GM12878 (cell line): ENCODE data around the gene DNAJC12. TPM values are rescaled to one million over a fixed set of nuclear protein-coding genes. Genes with fewer than 3 reads are reported as not detected.

Source experiments
- ATAC-seq: fragments of 200-7000 bp; cut with Tn5 transposase; 3 replicates; pipeline ENCODE4 v1.9.1; 2020; ENCODE audit warnings: mild to moderate bottlenecking, moderate library complexity
- BruUV-seq: library from RNA; stranded (reverse); fragments of 400-500 nt; replicated peaks from 2 replicates; lab custom pipeline; 2021; lab: Mats Ljungman, UMichigan
- CTCF ChIA-PET: fragments of 300-600 bp; sonication (Branson Sonifier 250); formaldehyde crosslinking; extraction: SDS; loops from one replicate; lab custom pipeline; 2021; ENCODE audit warnings: inconsistent platforms; lab: Yijun Ruan, JAX
- POLR2A ChIA-PET: fragments of 350-600 bp; formaldehyde crosslinking; extraction: SDS; loops from one replicate; lab custom pipeline; 2021; ENCODE audit warnings: inconsistent platforms; lab: Charles Lee
- RAD21 ChIA-PET: fragments of 300-600 bp; sonication (Branson Sonifier 250); formaldehyde crosslinking; loops from one replicate; lab custom pipeline; 2023; ENCODE audit warnings: antibody characterized with exemption; ENCODE audit not compliant: unreplicated experiment; lab: Charles Lee
- SMC1A ChIA-PET: fragments of 300-600 bp; sonication (Branson Sonifier 250); formaldehyde crosslinking; loops from one replicate; lab custom pipeline; 2023; ENCODE audit not compliant: unreplicated experiment, uncharacterized antibody; lab: Charles Lee
- DNase-seq: peaks from one replicate; pipeline ENCODE4 v3.0.0-alpha.2; 2011; ENCODE audit warnings: low read depth, low spot score
- FAIRE-seq: peaks from 3 replicates; lab custom pipeline; 2011; peaks lifted over from hg19 to GRCh38; lab: Jason Lieb, UNC
- H2AFZ ChIP-seq: 2 replicates; pipeline ENCODE4 v1.6.0; 2011; ENCODE audit warnings: low read depth, low read length, control low read depth; ENCODE audit not compliant: control insufficient read depth
- H3K27ac ChIP-seq: 2 replicates; pipeline ENCODE4 v1.5.1; 2011; ENCODE audit warnings: control low read depth; ENCODE audit not compliant: control insufficient read depth, insufficient read depth
- H3K27me3 ChIP-seq, 2 experiments: replicated peaks in 1 of 2; 2 replicates each; pipeline versions ENCODE4 v1.6.0 to v1.6.1; 2011; ENCODE audit warnings: low read length in 1 of 2; ENCODE audit not compliant: control insufficient read depth in 2 of 2, insufficient read depth in 2 of 2
- H3K36me3 ChIP-seq, 2 experiments: 2 replicates each; pipeline ENCODE4 v1.5.1; 2011; ENCODE audit warnings: low read length in 1 of 2; ENCODE audit not compliant: control insufficient read depth in 2 of 2, insufficient read depth in 2 of 2
- H3K4me1 ChIP-seq: 2 replicates; pipeline ENCODE4 v1.6.1; 2011; ENCODE audit warnings: mild to moderate bottlenecking, low read length, moderate library complexity, mixed read lengths; ENCODE audit not compliant: control insufficient read depth, insufficient read depth
- H3K4me2 ChIP-seq: 2 replicates; pipeline ENCODE4 v1.6.0; 2011; ENCODE audit warnings: control low read depth; ENCODE audit not compliant: control insufficient read depth, insufficient read depth
- H3K4me3 ChIP-seq: fragments of 200-600 bp; sonication (generic); 2 replicates; pipeline ENCODE4 v1.5.1; 2016
- H3K79me2 ChIP-seq: 2 replicates; pipeline ENCODE4 v1.6.0; 2011; ENCODE audit warnings: low read length; ENCODE audit not compliant: control insufficient read depth, insufficient read depth
- H3K9ac ChIP-seq: 2 replicates; pipeline ENCODE4 v1.8.0; 2011; ENCODE audit warnings: low read length, control low read depth, mixed read lengths; ENCODE audit not compliant: control insufficient read depth, insufficient read depth
- H3K9me3 ChIP-seq: replicated peaks from 3 replicates; pipeline ENCODE4 v1.5.1; 2011; ENCODE audit warnings: mild to moderate bottlenecking, low read length; ENCODE audit not compliant: control insufficient read depth, insufficient read depth
- H4K20me1 ChIP-seq: 2 replicates; pipeline ENCODE4 v1.6.0; 2011; ENCODE audit not compliant: control insufficient read depth, insufficient read depth
- CEBPB ChIP-seq, 2 experiments: fragments of 150-350 bp in 1 of 2; IDR thresholded peaks; 2 replicates each; pipeline ENCODE4 v1.6.1; 2012 to 2014; ENCODE audit warnings: low read depth in 2 of 2, low read length in 2 of 2, borderline replicate concordance in 1 of 2, inconsistent platforms in 1 of 2
- FOXK2 ChIP-seq: fragments of 450-650 bp; IDR thresholded peaks from 2 replicates; pipeline ENCODE4 v1.6.1; 2017; ENCODE audit warnings: mild to moderate bottlenecking, moderate library complexity
- HSF1 ChIP-seq: fragments of 150-350 bp; IDR thresholded peaks from 2 replicates; pipeline ENCODE4 v1.6.1; 2014; ENCODE audit warnings: mild to moderate bottlenecking, low read depth, low read length
- IRF5 ChIP-seq: fragments of 450-650 bp; IDR thresholded peaks from 2 replicates; pipeline ENCODE4 v1.6.1; 2017; ENCODE audit warnings: borderline replicate concordance
- MTA3 ChIP-seq: IDR thresholded peaks from 2 replicates; pipeline ENCODE4 v1.6.1; 2012; ENCODE audit warnings: low read length, inconsistent platforms, borderline replicate concordance
- NFIC ChIP-seq: IDR thresholded peaks from 2 replicates; pipeline ENCODE4 v1.6.1; 2012; ENCODE audit warnings: low read depth, mild to moderate bottlenecking, inconsistent platforms, low read length, moderate library complexity
- NFXL1 ChIP-seq: fragments of 450-650 bp; IDR thresholded peaks from 2 replicates; pipeline ENCODE4 v1.6.1; 2017; ENCODE audit warnings: antibody characterized with exemption, mild to moderate bottlenecking, borderline replicate concordance
- RCOR1 ChIP-seq: conservative IDR thresholded peaks from 2 replicates; pipeline ENCODE4 v1.6.1; 2012; ENCODE audit warnings: low read depth, low read length, improper control_type of control experiment
- SPI1 ChIP-seq: IDR thresholded peaks from 2 replicates; pipeline ENCODE4 v1.6.1; 2011; ENCODE audit warnings: low read depth, mild to moderate bottlenecking, low read length, moderate library complexity, borderline replicate concordance; ENCODE audit not compliant: insufficient read depth
- TCF12 ChIP-seq: IDR thresholded peaks from 2 replicates; pipeline ENCODE4 v1.6.1; 2011; ENCODE audit warnings: low read depth, mild to moderate bottlenecking, low read length
- TCF7 ChIP-seq: IDR thresholded peaks from 2 replicates; pipeline ENCODE4 v1.6.1; 2014; ENCODE audit warnings: antibody characterized with exemption, borderline replicate concordance
- USF1 ChIP-seq: IDR thresholded peaks from 2 replicates; pipeline ENCODE4 v1.6.1; 2011; ENCODE audit warnings: borderline replicate concordance, low read depth, mild to moderate bottlenecking, moderate library complexity, mixed read lengths, low read length; ENCODE audit not compliant: insufficient read depth; ENCODE audit errors: extremely low read length
- ZNF24 ChIP-seq: fragments of 450-650 bp; IDR thresholded peaks from 2 replicates; pipeline ENCODE4 v1.6.1; 2017; ENCODE audit warnings: antibody characterized with exemption, mild to moderate bottlenecking
- ZNF592 ChIP-seq: fragments of 450-650 bp; IDR thresholded peaks from 2 replicates; pipeline ENCODE4 v1.6.1; 2017; ENCODE audit warnings: mild to moderate bottlenecking, moderate library complexity
- WGBS: methylation state at CpG from one replicate; pipeline ENCODE4 v1.1.6; 2016; ENCODE audit warnings: low lambda C conversion rate; ENCODE audit not compliant: insufficient replicate concordance, insufficient coverage; ENCODE audit errors: missing lambda C conversion rate; 5-methylcytosine and 5-hydroxymethylcytosine counted together
- in situ Hi-C: fragments of 300-500 bp; cut with MboI; formaldehyde crosslinking; loops from 9 replicates; pipeline ENCODE4 v1.14.3; 2018; ENCODE audit warnings: mixed read lengths
- intact Hi-C: fragments of 100-400 bp; cut with micrococcal nuclease; formaldehyde crosslinking; loops from one replicate; pipeline ENCODE4 v1.14.2; 2022; ENCODE audit not compliant: unreplicated experiment
- polyA plus RNA-seq, 11 experiments: library from polyadenylated mRNA; depleted of rRNA in 4 of 11; unstranded in 6 of 11; stranded (reverse) in 5 of 11; fragments of >200 nt; fragmentation: Nextera tagmentation in 4 of 11; fragmentation: Illumina TruSeq in 1 of 11; extraction: Ambion mirVana in 4 of 11; extraction: Trizol in 1 of 11; gene quantifications; 1 replicate in 1 of 11; 2 replicates in 10 of 11; pipeline versions ENCODE4 v1.2.1 to v1.2.3, GENCODE V29; 2011 to 2016; ENCODE audit warnings: inconsistent platforms in 2 of 11, missing spikeins in 2 of 11, low read depth in 1 of 11
- total RNA-seq, 4 experiments: library from RNA; depleted of rRNA in 3 of 4; stranded (reverse); fragments of >200 nt in 3 of 4; fragmentation: Illumina TruSeq in 1 of 4; extraction: Trizol in 1 of 4; gene quantifications; 2 replicates each; pipeline versions ENCODE4 v1.2.1 to v1.2.3, GENCODE V29; 2013 to 2021

DNAJC12 gene
- total and polyA plus RNA-seq, 10 of the 15 experiments (the other 5 are each of a cell fraction or from before 2014, with no cell fraction given) = 1.1 to 4.5 (median 3.0) TPM

- Histone ChIP-seq H2AFZ (no peak overlapping the region), H3K36me3 (no peaks in the 10 kb centered on the region), H3K4me2 (no peak overlapping the region), H3K27me3 (no peaks in the 10 kb centered on the region), H4K20me1 (no peaks in the 10 kb centered on the region), H3K4me3 (no peak overlapping the region), H3K27ac (no peak overlapping the region), H3K4me1 (no peaks in the 10 kb centered on the region), H3K79me2 (no peaks in the 10 kb centered on the region), H3K9ac (no peak overlapping the region), H3K9me3 (no peaks in the 10 kb centered on the region)
- DNase-seq (no peak), FAIRE-seq (no peak), ATAC-seq (no peak)
- in situ Hi-C loops (no loop called here), intact Hi-C loops (no loop called here)
- BruUV-seq = no TSS peak
- ChIA-PET RAD21 (no interaction called here), CTCF (interaction anchor here (0.7 to 1.4 kb wide), 2 partner anchors 14 to 281 kb away, joined by 4 read pairs; no protein-coding TSS in a partner anchor), POLR2A (no interaction called here), SMC1A (interaction anchor here (0.7 to 1.0 kb wide), 2 partner anchors 8 to 20 kb away, joined by 3 read pairs; partner anchors contain the start of gene SIRT1)
- WGBS = 36% methylated on average over 3 of the region's 3 CpGs
- no peak for TF ChIP-seq FOXK2
- TF ChIP-seq TCF12 = no peak
- no peak for TF ChIP-seq HSF1
- no peak for TF ChIP-seq TCF7
- no peak for TF ChIP-seq RCOR1
- TF ChIP-seq NFXL1 = no peak
- no peak for TF ChIP-seq SPI1
- no peak for TF ChIP-seq IRF5
- TF ChIP-seq ZNF24 = no peak
- TF ChIP-seq CEBPB (IDR thresholded peaks at IDR 0.05; ENCODE audit: borderline replicate concordance in 1 of 2, low read depth in 2 of 2, low read length in 2 of 2) = no peak
- no peak for TF ChIP-seq USF1
- TF ChIP-seq ZNF592 = no peak
- no peak for TF ChIP-seq MTA3
- no peak for TF ChIP-seq NFIC
Measured at GRCh38 chr10:67875340-67876238, 37.6 kb upstream of the DNAJC12 start.
